Stomach (tissue), 4 donors: ENCODE data around the gene TSHZ2.

Experiments
- CTCF ChIP-seq, 7 experiments: fragments of 450-650 bp in 4 of 7; fragments of 200-600 bp in 3 of 7; sonication (generic) in 3 of 7; IDR thresholded peaks; one replicate each; pipeline ENCODE4 v1.5.1; 2016 to 2019; ENCODE audit warnings: antibody characterized with exemption in 7 of 7, control low read depth in 2 of 7, mild to moderate bottlenecking in 1 of 7
- POLR2A ChIP-seq, 4 donors: fragments of 450-650 bp; IDR thresholded peaks; one replicate each; pipeline ENCODE4 v1.6.1; 2016; ENCODE audit warnings: antibody characterized with exemption in 4 of 4, control low read depth in 2 of 4, mild to moderate bottlenecking in 1 of 4, moderate library complexity in 1 of 4

DNA sequence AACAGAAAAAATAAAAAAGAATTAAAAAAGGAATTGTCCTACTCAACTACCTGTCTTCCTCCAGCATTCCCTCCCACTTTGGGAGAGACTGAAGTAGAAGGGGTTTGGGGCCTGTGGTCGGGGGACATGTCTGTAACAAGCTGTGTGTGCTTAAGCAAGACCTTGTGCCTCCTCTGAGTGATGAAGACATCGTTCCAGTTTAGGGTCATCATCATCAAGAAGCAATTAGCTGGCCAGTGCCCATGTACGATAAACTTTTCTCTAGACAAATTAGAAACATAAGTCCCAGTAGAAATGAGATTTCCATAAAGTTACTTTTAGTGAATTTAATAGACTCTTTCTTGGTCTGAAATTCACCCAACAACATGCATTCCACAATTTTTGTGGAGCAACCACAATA lies 348.5 kb downstream of the TSHZ2 start:
- TF ChIP-seq POLR2A (IDR thresholded peaks at IDR 0.05) (no peak), CTCF (IDR thresholded peaks at IDR 0.05) (no peak)
